Fibroblast of skin of scalp (primary cell): ENCODE results near the gene COL18A1. TPM values are rescaled to one million over a fixed set of nuclear protein-coding genes. Genes with fewer than 3 reads are reported as not detected.
A peak's percentile ranks its signal among the peaks of the same experiment; 100 is the strongest.
"Not testable (repeated sequence)": the region's sequence is repeated elsewhere in the genome, so short reads cannot be mapped to it uniquely, and the experiment has no call there.

ENCODE experiments used
- DNase-seq: peaks from one replicate; pipeline ENCODE4 v3.0.0-alpha.2; 2013
- polyA plus RNA-seq, 2 experiments: library from polyadenylated mRNA; unstranded; fragments of 120-200 nt; gene quantifications; one replicate each; pipeline ENCODE4 v1.2.1, GENCODE V29; 2013; ENCODE audit not compliant: insufficient read length in 2 of 2

COL18A1 gene
- polyA plus RNA-seq (2013, experiment 1 of 2; ENCODE audit: insufficient read length) = 28.0 TPM
- polyA plus RNA-seq (2013, experiment 2 of 2; ENCODE audit: insufficient read length) = 31.2 TPM

GRCh38 chr21:45404730-45405270 is at the start of gene COL18A1:
Gene COL18A1, plus strand, starts transcription at chr21:45405165. Its CDS starts 66 bp downstream, at chr21:45405231.
- peak; percentile 51 for DNase-seq

GRCh38 chr21:45355573-45355972 is 49.4 kb upstream of the COL18A1 start:
- no peak for DNase-seq

- DNase-seq = no peak
These were observed 48.7 kb upstream of the COL18A1 start for GRCh38 chr21:45356251-45356650.

GRCh38 chr21:45356653-45357435 is 48.1 kb upstream of the COL18A1 start:
- no peak for DNase-seq

GRCh38 chr21:45357436-45358260 is 47.3 kb upstream of the COL18A1 start:
- peak; percentile 46 for DNase-seq

GRCh38 chr21:45358261-45358670 is 46.7 kb upstream of the COL18A1 start:
- no peak for DNase-seq

- no peak for DNase-seq
These were observed 46.2 kb upstream of the COL18A1 start for GRCh38 chr21:45358711-45359310.

GRCh38 chr21:45359451-45360217 is 45.3 kb upstream of the COL18A1 start:
- DNase-seq = no peak

- peak; percentile 67 for DNase-seq
These were observed 43.6 kb upstream of the COL18A1 start for GRCh38 chr21:45361033-45361997.

- DNase-seq = no peak
These were observed 42.8 kb upstream of the COL18A1 start for GRCh38 chr21:45362077-45362747.

- no peak for DNase-seq
These were observed 42.2 kb upstream of the COL18A1 start for GRCh38 chr21:45362748-45363145.

GRCh38 chr21:45363272-45363671 is 41.7 kb upstream of the COL18A1 start:
- DNase-seq = not testable (repeated sequence)

- DNase-seq = peak; percentile 97
These were observed 41.0 kb upstream of the COL18A1 start for GRCh38 chr21:45363921-45364467.

- DNase-seq = peak; percentile 26
These were observed 40.3 kb upstream of the COL18A1 start for GRCh38 chr21:45364468-45365185.

GRCh38 chr21:45365186-45365607 is 39.8 kb upstream of the COL18A1 start:
- no peak for DNase-seq

- peak; percentile 68 for DNase-seq
These were observed 39.2 kb upstream of the COL18A1 start for GRCh38 chr21:45365608-45366241.

- DNase-seq = no peak
These were observed 38.5 kb upstream of the COL18A1 start for GRCh38 chr21:45366476-45366875.

- DNase-seq = peak; percentile 62
These were observed 38.0 kb upstream of the COL18A1 start for GRCh38 chr21:45366931-45367401.
